NB4 (cell line): ENCODE measurements around the gene FEZF2.

ENCODE experiments used
- CTCF ChIP-seq: IDR thresholded peaks from one replicate; pipeline ENCODE4 v1.5.1; 2012; ENCODE audit warnings: low read depth, low read length
- MAX ChIP-seq: IDR thresholded peaks from 2 replicates; pipeline ENCODE4 v1.6.1; 2011; ENCODE audit warnings: low read depth, low read length
- POLR2A ChIP-seq: IDR thresholded peaks from 2 replicates; pipeline ENCODE4 v1.6.1; 2011; ENCODE audit warnings: mild to moderate bottlenecking; ENCODE audit not compliant: insufficient read length; ENCODE audit errors: extremely low read depth

- no peak for TF ChIP-seq POLR2A
- no peak for TF ChIP-seq CTCF
- no peak for TF ChIP-seq MAX
Measured at GRCh38 chr3:62356356-62356755, 17.0 kb downstream of the FEZF2 start.
